NCI-H345 (cell line): ENCODE measurements around the gene ITGB3.
"Not testable (repeated sequence)": the region's sequence is repeated elsewhere in the genome, so short reads cannot be mapped to it uniquely, and the experiment has no call there.

Source experiments
- DNase-seq: peaks from one replicate; lab custom pipeline; 2025; lab: John Stamatoyannopoulos, UW

ITGB3 gene

DNA sequence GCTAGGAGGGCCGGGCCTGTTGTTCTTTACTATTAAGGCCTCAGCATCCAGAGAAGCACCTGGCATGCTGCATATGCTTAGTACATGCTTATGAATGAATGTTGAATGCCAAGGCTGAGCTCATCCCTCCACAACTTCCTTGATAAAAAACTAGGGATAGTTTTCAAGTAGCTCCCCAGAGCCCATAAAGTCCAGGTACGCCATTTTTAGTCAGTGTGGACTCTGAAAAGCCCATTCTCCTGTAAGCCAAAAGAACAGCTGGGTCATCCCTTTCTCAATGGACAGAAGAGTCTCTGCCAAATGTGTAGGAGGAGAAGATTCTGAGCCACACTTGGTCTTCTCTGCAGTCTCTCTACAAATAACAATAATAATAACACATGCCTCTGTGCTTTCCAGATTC lies 8.9 kb upstream of the ITGB3 start:
- no peak for DNase-seq

DNA sequence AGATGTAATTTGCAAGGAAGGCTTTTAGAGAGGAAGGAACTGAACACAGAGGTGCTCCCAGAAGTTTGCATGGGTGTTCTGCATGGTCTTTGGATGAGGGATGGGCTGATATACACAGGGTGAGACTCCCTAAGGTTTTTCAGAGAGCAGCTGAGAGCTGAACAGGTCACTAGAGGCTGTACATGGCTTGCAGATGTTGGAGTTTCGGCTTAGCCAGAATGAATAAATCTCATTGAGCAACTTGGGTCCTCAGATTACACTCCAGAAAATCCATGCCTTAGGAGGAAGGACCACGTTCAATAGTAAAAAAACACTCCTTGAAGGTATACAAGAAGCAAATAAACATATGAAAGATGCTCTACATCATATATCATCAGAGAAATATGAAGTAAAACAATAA lies 7.5 kb upstream of the ITGB3 start:
- DNase-seq: no peak

DNA sequence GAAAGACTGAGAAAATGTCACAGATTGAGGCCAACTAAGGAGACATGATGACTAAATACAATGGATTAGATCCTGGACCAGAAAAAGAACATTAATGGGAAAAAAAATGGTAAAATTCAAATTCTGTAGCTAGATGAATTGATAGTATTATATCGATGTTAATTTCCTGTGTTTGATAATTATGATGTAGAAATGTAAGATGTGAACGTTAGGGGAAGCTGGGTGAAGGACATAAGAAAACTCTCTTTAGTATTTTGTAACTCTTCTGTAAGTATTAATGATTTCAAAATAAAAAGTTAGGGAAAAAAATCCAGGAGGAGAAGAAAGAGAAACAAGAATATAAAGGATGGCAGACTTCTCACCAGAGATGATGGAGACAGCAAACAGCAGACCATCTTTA lies 2.8 kb upstream of the ITGB3 start:
- DNase-seq: no peak

DNA sequence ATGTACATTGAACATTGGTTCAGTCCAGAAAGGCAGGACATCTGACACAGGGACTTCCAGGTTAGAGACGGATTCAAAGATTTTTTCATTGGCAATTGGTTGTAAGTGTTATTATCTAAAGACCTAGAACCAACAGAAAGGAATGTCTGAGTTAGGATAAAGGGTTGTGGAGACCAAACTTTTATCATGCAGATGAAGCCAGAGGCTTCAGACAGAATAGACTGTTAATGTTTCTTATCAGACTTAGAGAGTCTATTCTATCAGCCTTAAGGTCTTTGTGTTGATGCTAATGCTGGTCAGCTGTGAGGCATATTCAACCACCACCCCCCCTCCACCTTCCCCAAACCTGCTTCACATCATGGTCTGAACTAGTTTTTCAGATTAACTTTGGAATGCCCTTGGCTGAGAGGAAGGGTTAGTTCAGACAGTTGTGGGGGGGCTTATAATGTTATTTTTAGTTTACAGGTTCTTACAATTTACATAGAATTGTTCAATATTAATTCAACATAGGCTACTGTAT lies 2.1 kb upstream of the ITGB3 start:
- no peak for DNase-seq

DNA sequence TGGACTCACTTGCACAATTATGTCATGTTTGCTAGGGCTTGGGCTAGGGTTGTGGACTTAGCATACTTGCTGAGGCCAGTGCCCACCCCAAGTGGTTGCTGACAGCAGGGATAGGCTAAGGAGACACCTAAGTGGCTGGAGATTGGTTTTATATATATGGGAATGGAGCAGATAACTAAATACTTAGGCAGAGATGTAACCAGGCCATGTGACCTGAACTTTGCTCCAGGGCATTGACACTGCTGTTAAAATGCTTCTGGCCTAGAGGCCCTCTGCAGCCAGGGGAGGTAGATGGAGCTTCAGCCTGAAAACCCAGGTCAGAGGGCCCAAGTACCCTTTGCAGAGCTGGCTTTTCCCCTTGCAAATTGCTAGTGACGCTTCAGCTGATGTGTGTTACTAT lies 1.4 kb upstream of the ITGB3 start:
- no peak for DNase-seq

DNA sequence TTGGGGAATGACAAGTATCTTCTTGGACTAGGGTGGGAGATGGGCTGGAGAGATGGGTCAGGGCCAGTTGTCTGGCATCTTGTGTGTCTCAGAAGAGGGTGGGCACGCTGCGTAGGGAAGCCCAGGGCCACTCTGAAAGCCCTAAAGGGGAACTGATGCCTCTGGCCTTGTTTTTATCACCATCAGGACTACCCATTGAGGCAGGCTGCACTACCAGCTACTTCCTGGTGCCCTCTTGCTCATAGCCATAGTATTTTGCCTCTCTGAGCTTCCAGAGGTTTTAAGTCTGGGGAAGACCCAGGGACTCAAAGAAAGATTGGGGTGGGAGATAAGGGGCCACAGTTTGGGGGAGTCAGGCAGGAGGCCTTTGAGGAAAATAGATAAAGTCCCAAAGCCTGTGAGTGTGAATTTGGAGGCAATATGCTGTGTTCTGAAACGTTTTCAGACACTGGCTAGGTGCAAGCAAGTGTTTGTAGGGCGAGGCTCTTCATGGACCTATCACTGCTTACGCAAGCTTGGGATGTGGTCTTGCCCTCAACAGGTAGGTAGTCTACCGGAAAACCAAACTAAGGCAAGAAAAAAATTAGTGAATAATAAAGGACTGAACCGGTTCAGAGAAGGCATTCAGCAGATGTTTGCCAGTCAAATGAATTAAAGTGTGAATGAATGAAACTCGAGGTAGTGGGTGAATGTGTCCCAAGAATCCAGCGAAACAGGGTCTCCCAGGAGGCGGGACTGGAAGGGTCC lies 688 bp upstream of the ITGB3 start:
- no peak for DNase-seq

DNA sequence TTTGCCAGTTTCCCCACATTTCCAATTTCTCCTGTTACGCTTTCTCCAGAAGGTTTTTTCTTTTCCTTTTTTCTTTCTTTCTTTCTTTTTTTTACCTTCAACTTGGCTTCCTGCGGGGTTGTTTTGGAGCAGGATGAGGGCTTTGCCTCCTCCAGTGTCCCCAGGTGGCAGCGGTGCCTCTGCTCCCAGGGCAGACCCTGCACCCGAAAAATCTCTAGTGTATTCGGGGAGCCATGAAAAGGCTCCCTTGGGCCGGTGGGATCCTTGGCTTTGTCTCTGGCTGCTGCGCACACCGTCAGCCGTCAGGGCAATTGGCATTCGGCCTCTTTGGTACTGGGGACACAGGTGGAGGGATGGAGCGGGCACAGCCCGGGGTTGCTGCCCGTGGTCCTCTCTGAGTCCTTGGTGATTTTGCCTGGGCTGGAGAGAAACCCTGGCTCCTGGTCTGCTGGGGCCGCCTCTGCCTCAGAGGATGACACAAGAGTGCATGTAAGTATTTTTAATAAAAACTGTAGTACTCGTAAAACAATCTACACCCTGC lies 846 bp downstream of the ITGB3 start:
- no peak for DNase-seq

DNA sequence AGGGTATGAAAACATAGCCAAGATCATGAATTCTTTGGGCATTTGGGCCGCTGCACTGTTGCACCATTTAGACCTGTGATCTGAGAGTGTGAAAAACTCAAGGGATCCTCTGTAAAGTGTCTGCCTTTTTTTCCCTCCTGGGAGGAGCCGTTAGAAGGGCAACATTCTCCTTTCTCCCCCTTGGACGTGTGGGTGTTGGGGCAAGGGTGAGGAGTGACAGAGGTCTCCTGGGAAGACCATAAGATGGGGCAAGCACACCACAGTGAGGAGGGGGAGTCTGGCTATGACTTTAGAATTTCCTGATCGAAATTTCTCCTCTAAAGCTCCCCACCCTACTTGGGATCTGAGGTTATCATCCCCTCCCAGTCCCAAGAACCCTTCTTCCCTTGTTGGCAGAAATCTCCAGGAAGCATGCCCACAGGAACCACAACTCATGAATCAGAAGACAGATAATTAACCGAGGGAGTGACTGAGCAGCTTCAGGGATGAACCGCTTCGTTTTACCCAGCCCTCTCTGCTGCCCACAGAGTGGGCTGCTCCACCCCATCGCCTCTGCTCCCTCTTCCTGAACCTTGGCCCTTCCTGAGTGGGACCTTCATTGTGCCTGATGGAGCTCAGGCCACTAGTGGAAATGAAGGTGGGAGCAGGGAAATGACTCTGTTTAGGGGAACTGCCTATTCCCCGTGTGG lies 4.2 kb downstream of the ITGB3 start:
- no peak for DNase-seq

DNA sequence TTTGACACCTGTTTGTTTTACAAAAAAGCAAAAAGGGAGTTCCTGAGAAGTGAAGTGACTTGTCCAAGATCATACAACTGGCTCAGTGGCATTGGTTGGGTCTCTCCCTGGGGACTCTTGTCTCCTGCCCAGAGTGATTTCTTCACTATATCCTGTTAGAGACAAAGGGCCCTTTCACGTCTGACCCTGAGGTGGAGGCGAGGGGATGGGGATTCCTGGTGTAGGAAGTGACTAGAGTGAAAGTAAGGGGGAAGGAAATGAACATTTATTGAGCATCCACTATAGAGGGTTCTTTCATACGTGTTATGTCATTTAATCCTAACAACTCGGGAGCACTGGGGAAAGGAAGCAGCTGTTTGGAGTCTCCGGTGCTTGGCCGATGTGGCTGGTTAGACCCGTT lies 9.0 kb downstream of the ITGB3 start:
- no peak for DNase-seq

DNA sequence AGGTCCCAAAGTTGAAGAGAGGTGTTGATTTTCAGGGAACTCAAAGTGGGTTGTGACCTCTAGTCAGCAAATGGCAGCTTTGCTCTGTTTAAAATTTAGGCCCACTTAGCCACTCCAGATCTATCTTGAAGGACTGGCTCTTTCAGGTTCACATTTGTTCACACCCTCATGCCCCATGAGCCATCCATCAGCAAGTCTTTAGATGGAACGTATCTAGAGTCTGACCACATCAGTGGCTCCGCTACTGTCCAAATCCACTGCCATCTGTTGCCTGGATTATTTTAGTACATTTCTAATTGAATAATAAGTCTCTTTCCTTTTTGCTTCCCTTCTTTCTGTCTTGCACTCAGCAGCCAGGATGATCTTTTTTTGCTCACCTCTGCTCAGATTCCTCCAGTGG lies 10.5 kb downstream of the ITGB3 start:
- no peak for DNase-seq

DNA sequence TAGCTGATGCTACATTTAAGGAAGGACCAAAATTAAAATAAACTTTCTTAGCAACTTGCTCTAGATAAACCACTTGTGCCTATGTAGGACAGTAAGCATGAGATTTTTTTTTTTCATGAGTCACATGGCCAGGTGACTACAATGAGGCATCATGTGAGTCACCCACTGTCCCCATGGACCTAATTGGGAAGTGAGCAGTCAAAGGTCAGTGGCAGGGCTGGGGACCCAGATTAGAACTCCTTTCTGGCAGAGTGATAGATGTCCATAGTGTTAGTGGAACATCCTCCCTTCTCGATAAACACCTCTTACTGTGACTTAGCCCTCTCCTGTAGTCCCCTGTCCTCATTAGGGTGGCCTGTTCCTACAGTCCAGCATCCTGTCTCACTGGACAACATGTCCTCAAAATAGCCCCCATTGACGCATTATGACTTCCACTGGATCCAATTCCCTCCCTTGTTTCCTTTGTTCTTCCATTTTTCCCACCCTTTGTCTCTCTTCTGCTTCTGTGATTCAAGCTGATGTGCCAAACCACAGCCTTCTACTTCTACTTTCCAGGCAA lies 12.4 kb downstream of the ITGB3 start:
- DNase-seq: no peak

DNA sequence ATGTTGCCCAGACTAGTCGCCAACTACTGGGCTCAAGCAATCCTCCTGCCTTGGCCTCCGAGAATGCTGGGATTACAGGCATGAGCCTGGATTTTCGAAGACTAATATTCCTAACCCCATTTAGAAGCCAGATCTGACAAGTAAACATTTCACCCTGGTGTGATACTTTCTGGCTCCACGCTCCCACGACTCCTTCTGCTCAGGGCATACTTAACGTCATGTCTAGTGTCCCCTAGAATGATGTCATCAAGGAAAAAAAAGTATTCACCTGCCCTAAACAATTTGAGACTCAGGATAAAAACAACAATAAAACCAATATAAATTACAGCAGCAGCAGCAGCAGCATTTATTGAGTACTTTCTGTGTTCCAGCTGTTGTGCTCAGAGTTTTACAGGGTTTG lies 13.2 kb downstream of the ITGB3 start:
- no peak for DNase-seq

DNA sequence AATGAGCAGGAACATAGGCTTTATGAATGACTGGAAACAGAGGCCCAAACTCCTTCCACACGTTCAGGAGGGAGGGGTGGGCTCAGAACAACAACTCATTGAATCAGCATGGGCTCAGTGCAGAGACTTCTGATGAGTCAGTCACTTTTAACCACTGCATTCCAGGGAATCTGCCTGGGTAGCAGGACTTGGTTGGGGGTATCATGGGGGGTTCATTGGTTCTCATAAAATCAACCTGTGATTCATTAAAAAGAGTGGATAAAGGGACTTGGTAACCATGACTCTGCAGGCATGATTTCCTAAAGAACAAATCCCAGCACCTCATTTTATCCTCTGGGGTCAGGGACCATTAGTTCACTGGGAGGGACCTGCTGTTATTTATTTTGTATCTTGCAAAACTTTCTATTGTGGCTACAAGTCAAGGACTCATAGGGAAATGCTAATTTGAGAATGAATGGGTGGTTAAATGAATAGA lies 13.8 kb downstream of the ITGB3 start:
- no peak for DNase-seq

DNA sequence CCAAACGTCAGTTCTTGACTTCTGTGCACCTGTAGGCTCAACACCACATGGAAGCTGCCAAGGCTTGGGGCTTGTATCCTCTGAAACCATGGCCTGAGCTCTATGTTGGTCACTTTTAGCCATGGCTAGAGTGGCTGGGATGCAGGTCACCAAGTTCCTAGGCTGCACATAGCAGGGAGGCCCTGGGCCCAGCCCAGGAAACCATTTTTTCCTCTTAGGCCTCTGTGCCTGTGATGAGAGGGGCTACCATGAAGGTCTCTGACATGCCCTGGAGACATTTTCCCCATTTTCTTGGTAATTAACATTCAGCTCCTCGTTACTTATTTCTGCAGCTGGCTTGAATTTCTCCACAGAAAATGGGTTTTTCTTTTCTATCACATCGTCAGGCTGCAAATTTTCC lies 15.3 kb downstream of the ITGB3 start:
- DNase-seq: not testable (repeated sequence)

DNA sequence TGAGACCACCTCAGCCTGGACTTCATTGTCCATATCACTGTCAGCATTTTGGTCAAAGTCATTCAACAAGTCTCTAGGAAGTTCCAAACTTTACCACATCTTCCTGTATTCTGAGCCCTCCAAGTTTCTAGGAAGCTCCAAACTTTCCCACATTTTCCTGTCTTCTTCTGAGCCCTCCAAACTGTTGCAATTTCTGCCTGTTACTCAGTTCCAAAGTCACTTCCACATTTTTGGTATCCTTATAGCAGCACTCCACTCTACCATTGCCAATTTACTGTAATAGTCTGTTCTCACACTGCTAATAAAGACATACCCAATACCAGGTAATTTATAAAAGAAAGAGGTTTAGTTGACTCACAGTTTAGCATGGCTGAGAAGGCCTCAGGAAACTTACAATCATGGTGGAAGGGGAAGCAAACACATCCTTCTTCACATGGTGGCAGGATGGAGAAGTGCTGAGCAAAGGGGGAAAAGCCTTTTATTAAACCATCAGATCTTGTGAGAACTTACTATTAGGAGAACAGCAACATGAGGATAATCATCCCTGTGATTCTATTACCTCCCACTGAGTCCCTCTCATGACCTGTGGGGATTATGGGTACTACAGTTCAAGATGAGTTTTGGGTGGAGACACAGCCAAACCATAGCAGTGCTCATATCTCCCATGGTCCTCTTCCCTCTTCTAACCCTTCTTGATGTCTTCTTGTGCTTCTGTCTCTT lies 16.1 kb downstream of the ITGB3 start:
- not testable (repeated sequence) for DNase-seq

DNA sequence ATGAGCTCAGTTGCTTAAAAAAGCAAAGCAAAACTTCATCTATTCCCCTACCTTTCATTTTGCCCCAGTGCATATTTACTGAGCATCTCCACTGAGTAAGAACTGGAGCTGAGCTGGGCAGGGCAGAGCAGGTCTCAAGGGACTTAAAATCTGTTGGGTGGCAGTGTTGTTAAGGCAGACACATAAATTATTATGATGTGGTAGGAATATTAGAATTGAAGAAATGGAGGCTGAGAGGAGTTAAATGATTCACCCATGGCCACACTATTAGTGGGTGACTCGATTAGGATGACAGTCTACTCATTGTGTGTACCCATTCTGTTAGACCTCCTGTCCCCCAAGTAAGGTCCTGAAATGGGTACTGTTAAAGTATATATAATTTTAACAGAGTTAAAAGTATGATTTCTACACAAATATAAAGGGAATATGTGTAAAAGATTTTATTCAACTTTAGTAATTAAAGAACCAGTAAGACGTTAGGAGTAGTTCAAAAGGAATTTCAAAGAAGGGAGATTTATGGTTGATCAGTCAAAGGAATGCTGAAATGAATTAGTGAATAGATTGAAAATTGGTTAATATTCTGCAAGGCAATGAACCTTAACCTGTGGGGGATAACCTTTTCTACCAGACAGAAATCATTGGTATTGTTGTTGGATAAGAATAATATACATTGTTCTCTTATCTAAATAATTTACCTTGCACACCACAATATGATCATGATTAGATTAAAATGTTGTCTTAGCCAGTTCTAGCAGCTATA lies 17.5 kb downstream of the ITGB3 start:
- no peak for DNase-seq

DNA sequence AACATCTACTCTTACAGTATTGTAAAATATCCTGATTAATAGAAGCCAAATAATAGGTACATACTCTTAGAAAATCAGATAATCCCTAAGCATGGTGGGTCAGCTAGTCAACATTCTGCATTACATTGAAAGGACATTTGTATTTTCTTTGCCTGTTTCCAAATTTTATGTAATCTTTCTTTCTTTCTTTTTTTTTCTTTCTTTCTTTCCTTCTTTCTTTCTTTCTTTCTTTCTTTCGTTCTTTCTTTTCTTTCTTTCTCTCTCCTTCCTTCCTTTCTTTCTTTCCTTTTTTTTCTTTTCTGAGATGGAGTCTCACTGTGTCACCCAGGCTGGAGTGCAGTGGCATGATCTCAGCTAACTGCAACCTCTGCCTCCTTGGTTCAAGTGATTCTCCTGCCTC lies 18.9 kb downstream of the ITGB3 start:
- no peak for DNase-seq

DNA sequence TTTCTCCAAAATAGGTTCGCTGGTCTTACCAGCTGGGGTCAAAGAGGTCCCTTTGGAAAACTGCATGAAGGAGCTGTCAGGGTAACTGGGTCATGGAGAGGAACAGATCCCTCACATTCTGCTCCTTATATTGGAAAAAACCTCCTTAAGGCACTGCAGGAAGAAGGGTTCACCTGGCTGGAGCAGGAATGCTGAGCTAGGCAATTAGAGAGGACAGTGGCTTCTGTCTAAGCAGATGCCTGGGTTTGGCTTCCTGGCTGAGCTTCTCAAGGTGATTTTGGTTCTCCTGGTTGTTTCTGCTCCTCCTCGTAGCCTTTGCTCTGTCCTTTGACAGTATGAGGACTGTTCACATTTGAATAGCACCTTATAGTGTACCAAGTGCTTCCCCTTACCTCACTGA lies 19.6 kb downstream of the ITGB3 start:
- no peak for DNase-seq

DNA sequence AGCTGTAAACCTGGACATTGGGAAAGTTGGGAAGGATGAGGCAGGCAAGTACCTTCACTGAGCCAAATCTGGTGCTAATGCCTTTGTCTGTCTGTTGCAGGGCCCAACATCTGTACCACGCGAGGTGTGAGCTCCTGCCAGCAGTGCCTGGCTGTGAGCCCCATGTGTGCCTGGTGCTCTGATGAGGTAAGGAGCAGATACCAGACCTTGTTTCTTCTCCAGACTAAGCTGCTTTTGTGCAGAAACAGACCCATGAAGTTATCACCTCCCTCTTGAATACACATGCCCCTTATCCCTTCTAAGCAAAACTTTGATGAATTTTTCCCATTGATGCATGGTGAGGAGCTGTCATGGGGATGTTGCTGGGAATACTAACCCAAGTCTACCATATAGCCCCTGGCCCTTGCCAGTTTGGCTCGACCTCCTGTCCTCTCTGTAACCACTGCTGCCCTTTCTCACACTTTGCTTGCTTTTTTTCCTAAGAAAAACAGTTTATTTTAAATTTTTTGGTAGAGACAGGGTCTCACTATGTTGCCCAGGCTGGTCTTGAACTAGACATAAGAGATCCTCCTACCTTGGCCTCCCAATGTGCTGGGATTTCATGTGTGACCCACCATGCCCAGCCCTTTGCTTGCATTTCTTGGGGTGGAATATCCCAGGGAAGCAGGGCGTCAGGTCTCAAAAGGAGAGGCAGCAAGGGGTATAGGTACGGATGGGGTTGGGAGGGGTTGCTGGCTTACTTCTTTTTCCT lies 20.9 kb downstream of the ITGB3 start:
- DNase-seq: no peak

DNA sequence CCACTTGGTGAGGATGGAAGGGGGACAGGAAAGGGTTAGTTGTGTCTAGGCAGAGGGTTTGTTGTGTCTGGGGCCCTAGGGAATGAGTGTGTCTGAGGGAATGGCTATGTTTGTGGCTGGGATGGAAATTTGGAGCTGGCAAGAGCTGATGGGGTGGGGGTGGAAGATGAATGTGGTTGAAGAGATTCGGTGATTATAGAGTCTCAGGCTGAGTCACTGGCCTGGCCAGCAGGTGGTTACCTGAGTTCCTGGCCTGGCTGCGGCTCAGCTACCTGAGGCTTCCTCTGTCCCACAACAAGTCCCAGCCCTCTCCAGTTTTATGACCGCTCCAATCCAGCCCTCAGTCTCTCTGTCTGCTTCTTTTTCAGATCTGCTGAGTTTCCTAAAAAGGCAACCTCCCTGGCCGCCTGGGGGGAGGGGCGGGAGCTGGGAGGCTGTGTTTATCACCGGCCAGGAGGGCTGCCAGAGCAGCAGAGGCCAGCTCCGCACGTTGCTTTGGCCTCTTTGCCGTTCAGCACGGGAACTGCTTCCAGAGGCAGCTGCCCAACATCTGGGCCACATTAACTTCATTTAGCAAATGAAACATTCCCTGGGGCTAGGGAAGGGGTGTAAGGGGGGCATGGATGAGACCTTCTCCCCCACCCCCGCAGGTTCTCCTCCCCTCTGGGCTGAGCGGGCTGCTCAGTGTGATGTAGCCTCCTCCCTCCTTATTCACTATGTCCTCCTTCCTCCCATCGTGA lies 21.8 kb downstream of the ITGB3 start:
- no peak for DNase-seq
